Measurements from ENCODE around the gene KIF26A.
"Not testable (repeated sequence)": the region's sequence is repeated elsewhere in the genome, so short reads cannot be mapped to it uniquely, and the experiment has no call there.

Gene KIF26A

GRCh38 chr14:104144453-104144790 lies 6.0 kb downstream of the KIF26A start:
- no peak for DNase-seq (ENCODE audit: low spot score)

- DNase-seq (ENCODE audit: low spot score): no peak
Measured at GRCh38 chr14:104144911-104145825, 6.8 kb downstream of the KIF26A start.

GRCh38 chr14:104145826-104146601 lies 7.6 kb downstream of the KIF26A start:
- no peak for DNase-seq (ENCODE audit: low spot score)

- DNase-seq (ENCODE audit: low spot score): no peak
Measured at GRCh38 chr14:104146651-104147345, 8.4 kb downstream of the KIF26A start.

- DNase-seq (ENCODE audit: low spot score): no peak
Measured at GRCh38 chr14:104147346-104148125, 9.1 kb downstream of the KIF26A start.

GRCh38 chr14:104148433-104149277 lies 10.3 kb downstream of the KIF26A start:
- no peak for DNase-seq (ENCODE audit: low spot score)

- no peak for DNase-seq (ENCODE audit: low spot score)
Measured at GRCh38 chr14:104149278-104149595, 10.8 kb downstream of the KIF26A start.

GRCh38 chr14:104149617-104150135 lies 11.3 kb downstream of the KIF26A start:
- DNase-seq (ENCODE audit: low spot score): no peak

GRCh38 chr14:104150136-104151025 lies 12.0 kb downstream of the KIF26A start:
- no peak for DNase-seq (ENCODE audit: low spot score)

- DNase-seq (ENCODE audit: low spot score): no peak
Measured at GRCh38 chr14:104151026-104151381, 12.6 kb downstream of the KIF26A start.

- no peak for DNase-seq (ENCODE audit: low spot score)
Measured at GRCh38 chr14:104151566-104152245, 13.3 kb downstream of the KIF26A start.

GRCh38 chr14:104152246-104152575 lies 13.8 kb downstream of the KIF26A start:
- DNase-seq (ENCODE audit: low spot score): no peak

- no peak for DNase-seq (ENCODE audit: low spot score)
Measured at GRCh38 chr14:104152686-104153393, 14.5 kb downstream of the KIF26A start.

- not testable (repeated sequence) for DNase-seq (ENCODE audit: low spot score)
Measured at GRCh38 chr14:104153394-104153755, 15.0 kb downstream of the KIF26A start.

- DNase-seq (ENCODE audit: low spot score): no peak
Measured at GRCh38 chr14:104154246-104154645, 15.9 kb downstream of the KIF26A start.

GRCh38 chr14:104155513-104155912 lies 17.1 kb downstream of the KIF26A start:
- no peak for DNase-seq (ENCODE audit: low spot score)

GRCh38 chr14:104156142-104156541 lies 17.8 kb downstream of the KIF26A start:
- no peak for DNase-seq (ENCODE audit: low spot score)

- DNase-seq (ENCODE audit: low spot score): no peak
Measured at GRCh38 chr14:104157016-104157928, 18.9 kb downstream of the KIF26A start.

Data from globus pallidus (tissue), 1 donor.